Bronchial epithelial cell (primary cell): Measurements from ENCODE around the gene FAF2. TPM values are rescaled to one million over a fixed set of nuclear protein-coding genes. Genes with fewer than 3 reads are reported as not detected.
A peak's percentile ranks its signal among the peaks of the same experiment; 100 is the strongest.
"Not testable (repeated sequence)": the region's sequence is repeated elsewhere in the genome, so short reads cannot be mapped to it uniquely, and the experiment has no call there.

ENCODE experiments used
- DNase-seq: peaks from one replicate; pipeline ENCODE4 v3.0.0-alpha.2; 2010; ENCODE audit warnings: low read depth
- FAIRE-seq: peaks from 2 replicates; lab custom pipeline; 2011; peaks lifted over from hg19 to GRCh38; lab: Jason Lieb, UNC
- H3K27me3 ChIP-seq: 2 replicates; pipeline ENCODE4 v1.5.1; 2011; ENCODE audit warnings: low read length; ENCODE audit not compliant: control insufficient read depth, insufficient read depth
- H3K36me3 ChIP-seq: 2 replicates; pipeline ENCODE4 v1.5.1; 2011; ENCODE audit warnings: low read length; ENCODE audit not compliant: control insufficient read depth, insufficient read depth
- H3K4me3 ChIP-seq: 2 replicates; pipeline ENCODE4 v1.5.1; 2011; ENCODE audit warnings: mild to moderate bottlenecking, low read depth, low read length, control low read depth
- total RNA-seq: library from RNA; depleted of rRNA; stranded (reverse); fragments of >200 nt; gene quantifications from 2 replicates; pipeline ENCODE4 v1.2.1, GENCODE V29; 2014
- TF ChIP-seq, protein P1 (sequence below): IDR thresholded peaks from 2 replicates; pipeline ENCODE4 v1.5.1; 2011; ENCODE audit warnings: mild to moderate bottlenecking, moderate library complexity, low read length, control low read depth, inconsistent platforms; ENCODE audit not compliant: insufficient read depth, severe bottlenecking

FAF2 gene
- total RNA-seq, 1 donor from 2014 or later, result 34.8 TPM

DNA sequence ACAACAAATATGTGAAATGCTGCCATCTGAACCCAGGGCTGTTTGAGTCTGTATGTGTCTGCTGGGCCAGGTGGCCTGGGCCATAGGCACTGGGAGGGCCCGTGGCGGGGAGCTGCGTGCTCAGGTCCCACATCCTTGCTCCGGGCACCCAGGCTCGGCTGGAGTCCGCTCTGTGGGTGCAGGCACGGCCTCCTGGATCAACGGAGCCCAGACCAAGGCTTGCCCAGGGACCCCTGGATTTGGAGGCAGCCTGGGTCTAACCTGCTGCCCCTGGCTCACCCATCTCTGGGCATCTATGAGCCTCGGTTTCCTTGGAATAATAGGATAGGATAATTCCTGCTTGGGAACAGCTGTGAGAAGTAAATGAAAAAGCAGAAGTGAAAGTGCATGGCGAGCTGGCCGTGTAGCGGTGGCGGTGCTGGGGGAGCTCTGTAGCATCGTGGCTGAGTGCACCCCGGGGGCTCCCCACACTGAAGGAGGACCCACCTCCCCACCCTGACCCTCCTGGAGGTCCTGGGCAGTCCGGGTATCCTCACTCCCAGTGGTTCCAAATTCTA is 102.2 kb downstream of the FAF2 start:
- H3K4me3 ChIP-seq, result no peak overlapping the region
- TF ChIP-seq, protein P1, sequence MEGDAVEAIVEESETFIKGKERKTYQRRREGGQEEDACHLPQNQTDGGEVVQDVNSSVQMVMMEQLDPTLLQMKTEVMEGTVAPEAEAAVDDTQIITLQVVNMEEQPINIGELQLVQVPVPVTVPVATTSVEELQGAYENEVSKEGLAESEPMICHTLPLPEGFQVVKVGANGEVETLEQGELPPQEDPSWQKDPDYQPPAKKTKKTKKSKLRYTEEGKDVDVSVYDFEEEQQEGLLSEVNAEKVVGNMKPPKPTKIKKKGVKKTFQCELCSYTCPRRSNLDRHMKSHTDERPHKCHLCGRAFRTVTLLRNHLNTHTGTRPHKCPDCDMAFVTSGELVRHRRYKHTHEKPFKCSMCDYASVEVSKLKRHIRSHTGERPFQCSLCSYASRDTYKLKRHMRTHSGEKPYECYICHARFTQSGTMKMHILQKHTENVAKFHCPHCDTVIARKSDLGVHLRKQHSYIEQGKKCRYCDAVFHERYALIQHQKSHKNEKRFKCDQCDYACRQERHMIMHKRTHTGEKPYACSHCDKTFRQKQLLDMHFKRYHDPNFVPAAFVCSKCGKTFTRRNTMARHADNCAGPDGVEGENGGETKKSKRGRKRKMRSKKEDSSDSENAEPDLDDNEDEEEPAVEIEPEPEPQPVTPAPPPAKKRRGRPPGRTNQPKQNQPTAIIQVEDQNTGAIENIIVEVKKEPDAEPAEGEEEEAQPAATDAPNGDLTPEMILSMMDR, result no peak
- H3K36me3 ChIP-seq, result no peaks in the 10 kb centered on the region
- DNase-seq (no peak), FAIRE-seq (no peak)
- H3K27me3 ChIP-seq, result no peaks in the 10 kb centered on the region

GRCh38 chr5:176550937-176551336 is 102.8 kb downstream of the FAF2 start:
- FAIRE-seq, DNase-seq, H3K36me3 ChIP-seq, H3K27me3 ChIP-seq, H3K4me3 ChIP-seq: not testable (repeated sequence)

DNA sequence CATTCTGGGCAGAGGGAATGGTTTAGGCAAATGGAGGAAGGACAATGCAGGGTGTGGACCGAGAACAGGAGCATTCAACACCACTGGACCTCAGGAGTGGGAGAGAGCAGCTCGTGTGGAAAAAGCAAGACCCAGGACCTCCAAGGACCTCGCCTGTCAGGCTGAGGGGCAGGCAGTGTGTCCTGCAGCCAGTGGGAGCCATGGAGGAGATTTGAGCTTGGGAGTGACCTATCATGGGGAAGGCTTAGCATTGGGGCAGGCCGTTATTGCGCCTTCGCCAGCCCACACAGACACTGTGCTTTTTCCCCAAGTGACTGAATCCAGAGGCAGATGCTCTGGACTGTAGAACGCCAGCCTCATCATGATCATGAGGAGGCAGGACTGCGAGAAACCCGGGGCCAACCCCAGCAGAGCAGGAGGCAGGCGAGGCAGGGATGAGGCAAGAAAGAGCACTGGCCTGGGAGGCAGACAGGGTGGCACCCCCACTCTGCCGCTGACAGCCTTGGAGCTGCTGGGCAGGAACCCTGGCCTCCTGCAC is 104.2 kb downstream of the FAF2 start:
- Histone ChIP-seq H3K36me3 (no peaks in the 10 kb centered on the region), H3K27me3 (no peaks in the 10 kb centered on the region), H3K4me3 (no peak overlapping the region)
- no peak for DNase-seq
- no peak for FAIRE-seq
- TF ChIP-seq, protein P1, result no peak

DNA sequence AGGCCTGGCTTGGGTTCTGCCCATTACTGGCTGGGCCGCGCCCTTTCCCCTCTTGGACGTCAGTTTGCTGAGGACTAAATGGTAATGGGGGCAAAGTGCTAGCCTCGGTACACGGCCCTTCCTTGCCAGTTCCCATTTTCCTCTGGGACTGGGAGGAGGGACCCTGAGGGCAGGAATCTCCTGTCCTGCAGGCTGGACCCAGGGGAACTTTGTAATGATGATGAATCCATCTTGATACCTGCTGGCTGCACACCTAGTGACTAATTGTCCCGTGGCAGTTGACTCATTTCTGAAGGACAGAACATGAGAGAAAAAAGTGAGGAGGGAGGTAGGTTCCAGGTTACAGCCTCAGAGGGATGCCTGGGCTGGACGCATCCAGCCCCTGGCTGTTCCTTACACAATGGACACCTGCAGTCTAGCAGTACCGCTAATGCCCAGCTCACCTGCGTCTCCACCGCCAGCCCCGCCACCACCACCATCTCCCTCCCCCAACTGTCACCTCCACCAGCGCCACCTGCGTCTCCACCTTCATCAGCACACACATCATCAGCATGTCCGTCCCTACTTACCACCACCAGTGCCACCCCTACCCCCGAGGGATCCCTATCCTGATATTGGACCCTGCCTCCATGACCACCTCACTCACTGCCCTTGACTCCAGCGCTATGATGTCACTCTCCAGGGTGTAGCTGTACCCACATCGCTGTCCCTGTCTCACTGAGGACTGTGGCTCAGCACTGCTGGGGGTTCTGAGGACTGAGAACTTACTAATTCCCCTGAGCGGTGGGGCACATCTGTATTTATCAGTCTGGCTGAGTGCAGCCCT is 105.3 kb downstream of the FAF2 start:
- FAIRE-seq, result peak; percentile 96
- peak; percentile 98 for DNase-seq
- TF ChIP-seq, protein P1, result no peak

DNA sequence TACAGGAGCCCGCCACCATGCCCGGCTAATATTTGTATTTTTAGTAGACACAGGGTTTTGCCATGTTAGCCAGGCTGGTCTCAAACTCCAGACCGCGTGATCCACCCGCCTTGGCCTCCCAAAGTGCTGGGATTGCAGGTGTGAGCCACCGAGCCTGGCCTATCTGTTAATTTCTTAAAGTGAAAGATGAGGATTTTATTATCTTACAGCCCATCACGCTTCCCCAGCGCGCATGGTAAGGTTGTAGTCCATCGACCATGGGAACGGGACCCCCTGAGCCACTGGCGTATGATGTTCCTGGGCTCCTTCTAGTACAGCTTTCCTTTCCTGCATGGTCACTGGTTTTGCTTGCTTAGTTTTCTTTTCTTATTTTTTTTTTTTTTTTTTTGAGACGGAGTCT is 109.7 kb downstream of the FAF2 start:
- DNase-seq (no peak), FAIRE-seq (no peak)
- Histone ChIP-seq H3K36me3 (no peaks in the 10 kb centered on the region), H3K4me3 (no peak overlapping the region), H3K27me3 (no peaks in the 10 kb centered on the region)
- TF ChIP-seq, protein P1, result no peak

More for the DNA sequence above, 105.3 kb downstream of the FAF2 start:
- Histone ChIP-seq H3K27me3 (no peaks in the 10 kb centered on the region), H3K36me3 (no peaks in the 10 kb centered on the region), H3K4me3 (no peak overlapping the region)

Other genes with a start within 250 kb of the FAF2 start
- 1.3 and 2.4 TPM in 2 replicates for gene SIMC1, start 210.0 kb upstream of the FAF2 start, total RNA-seq
- 54.2 and 70.2 TPM in 2 replicates for gene KIAA1191, start 86.6 kb upstream of the FAF2 start, total RNA-seq
- 4.2 and 5.2 TPM in 2 replicates for gene ARL10, start 82.9 kb upstream of the FAF2 start, total RNA-seq
- gene NOP16, start 59.8 kb upstream of the FAF2 start, total RNA-seq, result 29.3 and 36.1 TPM in 2 replicates
- gene HIGD2A, start 59.6 kb upstream of the FAF2 start, total RNA-seq, result 20.8 and 22.7 TPM in 2 replicates
- gene CLTB, start 31.8 kb upstream of the FAF2 start, total RNA-seq, result 241 and 381 TPM in 2 replicates
- gene RNF44, start 89.0 kb downstream of the FAF2 start, total RNA-seq, result 2.1 and 3.6 TPM in 2 replicates
- gene CDHR2, start 101.0 kb downstream of the FAF2 start, total RNA-seq, result under 0.01 TPM in 2 replicates
- 1.6 and 2.8 TPM in 2 replicates for gene GPRIN1, start 161.8 kb downstream of the FAF2 start, total RNA-seq
- gene SNCB, start 182.1 kb downstream of the FAF2 start, total RNA-seq, result not detected in 2 replicates
- gene EIF4E1B, start 182.3 kb downstream of the FAF2 start, total RNA-seq, result not detected in 2 replicates
- gene TSPAN17, start 199.1 kb downstream of the FAF2 start, total RNA-seq, result 46.3 and 55.9 TPM in 2 replicates